Measurements from ENCODE around the gene PRDX2.
"Not testable (repeated sequence)": the region's sequence is repeated elsewhere in the genome, so short reads cannot be mapped to it uniquely, and the experiment has no call there.

Gene PRDX2

GRCh38 chr19:12817188-12817587, 15.6 kb upstream of the PRDX2 start:
- ATAC-seq: not testable (repeated sequence)

- TF ChIP-seq TOX (CRISPR knock-in tag; IDR thresholded peaks at IDR 0.05; ENCODE audit: borderline replicate concordance) (no peak), ZNF8 (CRISPR knock-in tag; IDR thresholded peaks at IDR 0.05) (no peak), PPARA (CRISPR knock-in tag; IDR thresholded peaks at IDR 0.05; ENCODE audit: borderline replicate concordance) (no peak), OSR1 (CRISPR knock-in tag; IDR thresholded peaks at IDR 0.05) (no peak), PATZ1 (CRISPR knock-in tag; IDR thresholded peaks at IDR 0.05; ENCODE audit: borderline replicate concordance) (no peak), ZNF565 (CRISPR knock-in tag; conservative IDR thresholded peaks at IDR 0.05; ENCODE audit: low read depth) (no peak), ZFP30 (CRISPR knock-in tag; IDR thresholded peaks at IDR 0.05) (no peak), ZFP3 (CRISPR knock-in tag; IDR thresholded peaks at IDR 0.05) (no peak), POU6F1 (CRISPR knock-in tag; IDR thresholded peaks at IDR 0.05; ENCODE audit: borderline replicate concordance, low read depth) (no peak), ISL1 (CRISPR knock-in tag; IDR thresholded peaks at IDR 0.05) (no peak), CREB5 (CRISPR knock-in tag; IDR thresholded peaks at IDR 0.05; ENCODE audit: low read depth) (no peak), GLIS3 (CRISPR knock-in tag; IDR thresholded peaks at IDR 0.05) (no peak)
- no peak for ATAC-seq
Observed at GRCh38 chr19:12815088-12815487, 13.5 kb upstream of the PRDX2 start.

GRCh38 chr19:12806242-12807081, 4.9 kb upstream of the PRDX2 start, which contains the start of gene RNASEH2A:
Gene RNASEH2A (plus strand): TSS chr19:12806584. CDS start chr19:12806674, 90 bp downstream.
- peak; percentile 94 for ATAC-seq
- TF ChIP-seq TCF4 (CRISPR knock-in tag; IDR thresholded peaks at IDR 0.05; ENCODE audit: borderline replicate concordance) (no peak), PATZ1 (CRISPR knock-in tag; IDR thresholded peaks at IDR 0.05; ENCODE audit: borderline replicate concordance) (no peak), CSDC2 (CRISPR knock-in tag; IDR thresholded peaks at IDR 0.05) (no peak), TSHZ2 (CRISPR knock-in tag; IDR thresholded peaks at IDR 0.05) (no peak), ZNF8 (CRISPR knock-in tag; IDR thresholded peaks at IDR 0.05) (no peak)

GRCh38 chr19:12804051-12804450, 2.5 kb upstream of the PRDX2 start:
- no peak for TF ChIP-seq ARNTL (CRISPR knock-in tag; IDR thresholded peaks at IDR 0.05; ENCODE audit: borderline replicate concordance, low read depth)
- TF ChIP-seq ZC3H10 (CRISPR knock-in tag; IDR thresholded peaks at IDR 0.05): no peak
- TF ChIP-seq ZNF8 (CRISPR knock-in tag; IDR thresholded peaks at IDR 0.05): no peak
- TF ChIP-seq OSR1 (CRISPR knock-in tag; IDR thresholded peaks at IDR 0.05): no peak
- TF ChIP-seq RARB (CRISPR knock-in tag; IDR thresholded peaks at IDR 0.05): no peak
- no peak for TF ChIP-seq ZNF70 (CRISPR knock-in tag; IDR thresholded peaks at IDR 0.05)
- TF ChIP-seq ZFP30 (CRISPR knock-in tag; IDR thresholded peaks at IDR 0.05): no peak
- TF ChIP-seq TOX (CRISPR knock-in tag; IDR thresholded peaks at IDR 0.05; ENCODE audit: borderline replicate concordance): no peak
- no peak for TF ChIP-seq CSRNP3 (CRISPR knock-in tag; IDR thresholded peaks at IDR 0.05)
- TF ChIP-seq CREB5 (CRISPR knock-in tag; IDR thresholded peaks at IDR 0.05; ENCODE audit: low read depth): no peak
- no peak for ATAC-seq

All from SK-N-SH treated with all-trans-retinoic acid at 6 μM for 48 hours (cell line).